Measurements from ENCODE around the gene DR1.
"Not testable (repeated sequence)": the region's sequence is repeated elsewhere in the genome, so short reads cannot be mapped to it uniquely, and the experiment has no call there.

DR1 gene

GRCh38 chr1:93386268-93386667 lies 40.6 kb downstream of the DR1 start:
- not testable (repeated sequence) for DNase-seq (ENCODE audit: low read depth, low spot score)

DNA sequence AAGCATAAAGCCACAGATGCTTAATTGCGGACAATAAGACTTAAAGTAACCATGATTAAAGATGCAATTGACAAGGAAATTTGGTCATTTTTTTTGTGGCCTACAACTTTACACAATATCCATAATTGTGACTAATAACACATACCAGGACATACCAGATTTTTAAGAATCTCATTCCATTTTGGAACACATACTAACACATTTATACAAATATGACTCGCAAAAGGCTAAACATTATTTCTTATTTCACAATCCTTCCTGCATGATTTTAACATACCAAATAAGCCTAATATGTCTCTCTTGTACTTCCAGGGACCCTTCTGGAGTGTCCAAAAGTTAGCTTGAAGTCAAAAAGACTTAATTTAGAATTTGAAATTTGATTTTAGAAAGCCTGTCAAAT lies 48.8 kb downstream of the DR1 start:
- DNase-seq (ENCODE audit: low read depth, low spot score): no peak

DNA sequence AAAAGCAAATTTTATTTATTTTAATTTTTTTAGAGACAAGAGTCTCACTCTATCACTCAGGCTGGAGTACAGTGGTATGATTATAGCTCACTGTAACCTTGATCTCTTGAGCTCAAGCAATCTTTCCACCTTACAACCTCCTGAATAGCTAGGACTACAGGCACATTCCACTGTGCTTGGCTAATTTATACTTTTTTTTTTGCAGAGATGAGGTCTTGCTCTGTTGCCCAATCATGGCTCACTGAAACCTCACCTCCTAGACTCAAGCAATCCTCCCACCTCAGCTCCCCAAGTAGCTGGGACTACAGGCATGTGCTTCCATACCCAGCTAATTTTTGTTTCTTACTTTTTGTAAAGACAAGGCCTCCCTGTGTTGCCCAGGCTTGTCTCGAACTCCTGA lies 49.5 kb downstream of the DR1 start:
- no peak for DNase-seq (ENCODE audit: low read depth, low spot score)

- peak; percentile 83 for DNase-seq (ENCODE audit: low read depth, low spot score)
These were observed 54.1 kb downstream of the DR1 start for GRCh38 chr1:93399781-93400180.

GRCh38 chr1:93408203-93408602 lies 62.5 kb downstream of the DR1 start:
- no peak for DNase-seq (ENCODE audit: low read depth, low spot score)

GRCh38 chr1:93411000-93411399 lies 65.3 kb downstream of the DR1 start:
- DNase-seq (ENCODE audit: low read depth, low spot score): peak; percentile 52

- DNase-seq (ENCODE audit: low read depth, low spot score): no peak
These were observed 69.0 kb downstream of the DR1 start for GRCh38 chr1:93414749-93415148.

DNA sequence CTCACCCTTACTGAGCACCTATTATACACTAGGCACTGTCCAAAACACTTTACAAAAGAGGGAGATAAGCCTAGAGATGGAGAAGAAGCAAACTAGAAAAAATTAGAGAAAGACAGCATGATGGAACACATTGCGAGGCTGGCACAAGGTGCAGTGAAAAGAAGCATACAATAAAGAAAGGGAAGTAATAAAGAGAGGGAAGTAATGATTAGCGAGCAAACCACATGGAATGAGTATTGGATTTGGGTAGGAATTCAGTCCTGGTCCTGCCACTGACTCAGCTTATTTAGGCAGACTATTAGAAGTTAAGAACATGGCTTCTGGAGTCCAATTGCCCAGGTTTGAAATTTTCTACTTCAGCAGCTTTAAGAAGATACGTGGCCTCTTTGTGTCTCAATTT lies 69.6 kb downstream of the DR1 start:
- no peak for DNase-seq (ENCODE audit: low read depth, low spot score)

DNA sequence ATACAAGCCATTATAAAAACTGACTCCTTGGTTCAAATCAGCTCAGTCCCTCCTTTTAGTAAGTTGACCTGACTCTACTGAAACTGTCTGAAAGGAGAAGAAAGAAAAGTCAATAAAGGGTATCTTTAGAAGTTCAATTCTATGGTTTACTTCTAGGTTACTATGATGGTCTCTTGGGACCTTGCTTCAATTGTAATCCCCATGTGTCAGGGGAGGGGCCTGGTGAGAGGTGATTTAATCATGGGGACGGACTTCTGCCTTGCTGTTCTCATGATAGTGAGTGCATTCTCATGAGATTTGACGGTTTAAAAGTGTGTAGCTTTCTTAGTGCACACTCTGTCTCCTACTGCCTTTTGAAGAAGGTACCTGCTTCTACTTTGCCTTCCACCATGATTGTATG lies 70.5 kb downstream of the DR1 start:
- no peak for DNase-seq (ENCODE audit: low read depth, low spot score)

All from ELF-1 (cell line).